ENCODE results near the gene ANO7. TPM values are rescaled to one million over a fixed set of nuclear protein-coding genes. Genes with fewer than 3 reads are reported as not detected.
"Not testable (repeated sequence)": the region's sequence is repeated elsewhere in the genome, so short reads cannot be mapped to it uniquely, and the experiment has no call there.

ANO7 gene
- total and polyA plus RNA-seq, 2 experiments from 2014 or later, result 0.22 to 2.6 TPM

- Histone ChIP-seq H3F3A (ENCODE audit: insufficient read depth) (no peaks in the 10 kb centered on the region), H3K4me2 (ENCODE audit: unreplicated experiment) (no peak overlapping the region), H4K20me1 (ENCODE audit: insufficient read depth) (no peaks in the 10 kb centered on the region), H3K79me2 (ENCODE audit: insufficient read depth) (no peaks in the 10 kb centered on the region), H3K9ac (no peak overlapping the region), H3K4me3 (no peak overlapping the region), H3K36me3 (ENCODE audit: low read depth) (no peaks in the 10 kb centered on the region), H3K9me2 (ENCODE audit: insufficient read depth) (no peaks in the 10 kb centered on the region), H3K9me3 (ENCODE audit: low read depth) (no peaks in the 10 kb centered on the region), H3K27me3 (replicated peaks; ENCODE audit: insufficient read depth) (no peaks in the 10 kb centered on the region), H3K27ac (no peak overlapping the region), H3K4me1 (ENCODE audit: insufficient read depth) (no peaks in the 10 kb centered on the region), H2AFZ (no peak overlapping the region)
- WGBS, 2 experiments (ENCODE audit: low coverage in 1 of 2, low lambda C conversion rate in 2 of 2, missing lambda C conversion rate in 2 of 2), result 78 to 80% methylated on average over 8 of the region's 8 CpGs
- no peak for TF ChIP-seq EZH2phosphoT487 (IDR thresholded peaks at IDR 0.05; ENCODE audit: insufficient read depth, low read depth)
- no peak for TF ChIP-seq EZH2 (IDR thresholded peaks at IDR 0.05; ENCODE audit: insufficient read depth, poor library complexity, severe bottlenecking)
- no peak for DNase-seq
- in situ Hi-C loops (cut with MboI), result no loop called here
These were observed 4.8 kb downstream of the ANO7 start for GRCh38 chr2:241193271-241193670.

DNA sequence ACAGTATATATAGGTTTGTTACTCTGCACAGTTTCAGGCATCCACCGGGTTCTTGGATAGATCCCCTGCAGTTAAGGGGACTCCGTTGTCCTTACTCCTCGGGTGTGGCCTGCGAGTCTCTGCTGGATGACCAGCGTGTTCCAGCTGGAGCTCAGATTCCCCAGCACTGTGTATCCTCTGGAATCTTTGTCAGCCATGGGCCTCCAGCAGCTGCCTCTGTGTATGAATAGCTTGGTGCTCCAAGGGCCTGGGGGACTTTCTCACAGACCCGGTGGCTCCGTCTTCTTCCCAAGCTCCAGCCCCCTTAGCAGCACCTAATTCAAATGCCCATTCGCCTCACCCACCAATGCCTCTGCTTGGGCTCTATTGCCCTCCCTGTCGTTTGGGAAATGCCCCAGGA, 6.3 kb downstream of the ANO7 start:
- H3F3A ChIP-seq (ENCODE audit: insufficient read depth), result no peaks in the 10 kb centered on the region
- TF ChIP-seq EZH2phosphoT487 (IDR thresholded peaks at IDR 0.05; ENCODE audit: insufficient read depth, low read depth) (no peak), EZH2 (IDR thresholded peaks at IDR 0.05; ENCODE audit: insufficient read depth, poor library complexity, severe bottlenecking) (no peak)
- no peak overlapping the region for H3K4me3 ChIP-seq
- no peaks in the 10 kb centered on the region for H3K9me3 ChIP-seq (ENCODE audit: low read depth)
- H2AFZ ChIP-seq, result no peak overlapping the region
- H3K27ac ChIP-seq, result no peak overlapping the region
- H3K27me3 ChIP-seq (replicated peaks; ENCODE audit: insufficient read depth), result no peaks in the 10 kb centered on the region
- H3K4me1 ChIP-seq (ENCODE audit: insufficient read depth), result no peaks in the 10 kb centered on the region
- in situ Hi-C loops (cut with MboI), result no loop called here
- H3K9me2 ChIP-seq (ENCODE audit: insufficient read depth), result no peaks in the 10 kb centered on the region
- no peaks in the 10 kb centered on the region for H4K20me1 ChIP-seq (ENCODE audit: insufficient read depth)
- no peak for DNase-seq
- no peak overlapping the region for H3K9ac ChIP-seq
- WGBS, 2 experiments (ENCODE audit: low coverage in 1 of 2, low lambda C conversion rate in 2 of 2, missing lambda C conversion rate in 2 of 2), result 41 to 46% methylated on average over 9 of the region's 9 CpGs
- H3K36me3 ChIP-seq (ENCODE audit: low read depth), result no peaks in the 10 kb centered on the region
- H3K79me2 ChIP-seq (ENCODE audit: insufficient read depth), result no peaks in the 10 kb centered on the region
- H3K4me2 ChIP-seq (ENCODE audit: unreplicated experiment), result no peak overlapping the region

DNA sequence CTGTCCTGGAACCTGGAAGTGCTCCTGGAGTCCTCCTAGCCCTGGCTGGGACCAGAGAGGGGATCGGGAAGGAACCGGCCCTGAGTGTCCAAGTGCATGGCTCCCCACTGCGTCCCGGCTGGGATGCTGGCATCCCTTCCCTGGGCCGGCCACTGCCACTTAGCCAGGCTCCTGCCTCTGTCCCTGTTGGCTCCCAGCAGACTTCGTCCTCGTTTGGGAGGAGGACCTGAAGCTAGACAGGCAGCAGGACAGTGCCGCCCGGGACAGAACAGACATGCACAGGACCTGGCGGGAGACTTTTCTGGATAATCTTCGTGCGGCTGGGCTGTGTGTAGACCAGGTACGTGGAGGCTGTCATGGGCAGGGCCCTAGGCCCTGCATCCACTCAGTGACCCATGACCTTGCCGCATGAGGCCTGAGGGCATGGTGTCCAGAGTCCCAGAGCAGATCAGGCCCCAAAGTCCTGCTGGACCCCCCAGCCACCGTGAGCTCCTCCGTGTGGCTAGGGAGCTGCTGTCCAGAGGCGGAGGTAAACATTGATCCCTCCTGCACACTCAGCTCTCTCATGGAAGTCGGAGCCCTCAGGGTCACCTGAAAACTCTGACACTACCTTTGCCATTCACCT, 7.1 kb downstream of the ANO7 start:
- in situ Hi-C loops (cut with MboI), result no loop called here
- Histone ChIP-seq H3K27me3 (replicated peaks; ENCODE audit: insufficient read depth) (no peaks in the 10 kb centered on the region), H3K9me3 (ENCODE audit: low read depth) (no peaks in the 10 kb centered on the region), H2AFZ (no peak overlapping the region), H3K79me2 (ENCODE audit: insufficient read depth) (no peaks in the 10 kb centered on the region), H3K4me3 (no peak overlapping the region), H3K4me1 (ENCODE audit: insufficient read depth) (no peaks in the 10 kb centered on the region), H3K4me2 (ENCODE audit: unreplicated experiment) (no peak overlapping the region), H3K9me2 (ENCODE audit: insufficient read depth) (no peaks in the 10 kb centered on the region), H3K9ac (no peak overlapping the region), H3K27ac (no peak overlapping the region), H4K20me1 (ENCODE audit: insufficient read depth) (no peaks in the 10 kb centered on the region), H3K36me3 (ENCODE audit: low read depth) (no peaks in the 10 kb centered on the region), H3F3A (ENCODE audit: insufficient read depth) (no peaks in the 10 kb centered on the region)
- no peak for DNase-seq
- TF ChIP-seq EZH2phosphoT487 (IDR thresholded peaks at IDR 0.05; ENCODE audit: insufficient read depth, low read depth), result no peak
- TF ChIP-seq EZH2 (IDR thresholded peaks at IDR 0.05; ENCODE audit: insufficient read depth, poor library complexity, severe bottlenecking), result no peak
- 82% methylated on average over 18 of the region's 18 CpGs for WGBS, 2 experiments (ENCODE audit: low coverage in 1 of 2, low lambda C conversion rate in 2 of 2, missing lambda C conversion rate in 2 of 2)

DNA sequence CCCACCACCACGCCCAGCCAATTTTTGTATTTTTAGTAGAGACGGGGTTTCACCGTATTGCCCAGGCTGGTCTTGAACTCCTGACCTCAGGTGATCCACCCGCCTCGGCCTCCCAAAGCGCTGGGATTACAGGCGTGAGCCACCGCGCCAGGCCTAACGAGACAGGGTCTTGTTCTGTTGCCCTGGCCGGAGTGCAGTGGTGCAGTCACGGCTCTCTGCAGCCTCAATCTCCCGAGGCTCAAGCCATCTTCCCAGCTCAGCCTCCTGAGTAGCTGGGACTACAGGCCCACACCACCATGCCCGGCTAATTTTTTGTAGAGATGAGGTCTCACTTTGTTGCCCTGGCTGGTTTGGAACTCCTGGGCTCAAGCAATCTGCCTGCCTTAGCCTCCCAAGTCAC, 8.8 kb downstream of the ANO7 start:
- H3K4me2 ChIP-seq (ENCODE audit: unreplicated experiment); H3K36me3 ChIP-seq (ENCODE audit: low read depth); H3K79me2 ChIP-seq (ENCODE audit: insufficient read depth); H3K9me2 ChIP-seq (ENCODE audit: insufficient read depth); H3K4me1 ChIP-seq (ENCODE audit: insufficient read depth); H3K27me3 ChIP-seq (replicated peaks; ENCODE audit: insufficient read depth); H4K20me1 ChIP-seq (ENCODE audit: insufficient read depth); DNase-seq; H3K27ac ChIP-seq; H2AFZ ChIP-seq; in situ Hi-C loops (cut with MboI); H3K4me3 ChIP-seq; H3K9ac ChIP-seq; H3K9me3 ChIP-seq (ENCODE audit: low read depth); H3F3A ChIP-seq (ENCODE audit: insufficient read depth): not testable (repeated sequence)
- 88 to 91% methylated on average over 14 of the region's 14 CpGs for WGBS, 2 experiments (ENCODE audit: low coverage in 1 of 2, low lambda C conversion rate in 2 of 2, missing lambda C conversion rate in 2 of 2)

GRCh38 chr2:241197947-241198346, 9.5 kb downstream of the ANO7 start:
- Histone ChIP-seq H3F3A (ENCODE audit: insufficient read depth) (no peaks in the 10 kb centered on the region), H3K4me3 (no peak overlapping the region), H3K27ac (no peak overlapping the region), H3K9ac (no peak overlapping the region), H3K36me3 (ENCODE audit: low read depth) (no peaks in the 10 kb centered on the region), H3K9me3 (ENCODE audit: low read depth) (no peaks in the 10 kb centered on the region), H3K4me1 (ENCODE audit: insufficient read depth) (no peaks in the 10 kb centered on the region), H2AFZ (no peak overlapping the region), H4K20me1 (ENCODE audit: insufficient read depth) (no peaks in the 10 kb centered on the region), H3K27me3 (replicated peaks; ENCODE audit: insufficient read depth) (no peaks in the 10 kb centered on the region), H3K4me2 (ENCODE audit: unreplicated experiment) (no peak overlapping the region), H3K9me2 (ENCODE audit: insufficient read depth) (no peaks in the 10 kb centered on the region), H3K79me2 (ENCODE audit: insufficient read depth) (no peaks in the 10 kb centered on the region)
- DNase-seq, result no peak
- in situ Hi-C loops (cut with MboI), result no loop called here
- no peak for TF ChIP-seq EZH2 (IDR thresholded peaks at IDR 0.05; ENCODE audit: insufficient read depth, poor library complexity, severe bottlenecking)
- no peak for TF ChIP-seq EZH2phosphoT487 (IDR thresholded peaks at IDR 0.05; ENCODE audit: insufficient read depth, low read depth)
- 65 to 69% methylated on average over 6 of the region's 6 CpGs for WGBS, 2 experiments (ENCODE audit: low coverage in 1 of 2, low lambda C conversion rate in 2 of 2, missing lambda C conversion rate in 2 of 2)

Measured in GM23248 (cell line).